IMR-90 (cell line): Measurements from ENCODE around the gene ABCA5. TPM values are rescaled to one million over a fixed set of nuclear protein-coding genes. Genes with fewer than 3 reads are reported as not detected.

Source experiments
- ATAC-seq: fragments of 200-7000 bp; cut with Tn5 transposase; 2 replicates; pipeline ENCODE4 v1.9.1; 2020; ENCODE audit warnings: low read depth, mild to moderate bottlenecking, moderate library complexity
- Bru-seq: library from RNA; stranded (reverse); fragments of 400-500 nt; gene quantifications from one replicate; lab custom pipeline; 2021; lab: Mats Ljungman, UMichigan
- BruChase-seq, 2 experiments: library from RNA; stranded (reverse); fragments of 400-500 nt; gene quantifications; one replicate each; lab custom pipeline; 2021; lab: Mats Ljungman, UMichigan
- BruUV-seq: library from RNA; stranded (reverse); fragments of 400-500 nt; replicated peaks from 2 replicates; lab custom pipeline; 2021; lab: Mats Ljungman, UMichigan
- CTCF ChIA-PET: fragments of 300-600 bp; formaldehyde crosslinking; extraction: SDS; loops from one replicate; lab custom pipeline; 2021; ENCODE audit warnings: antibody characterized with exemption; lab: Yijun Ruan, JAX
- POLR2A ChIA-PET: fragments of 300-600 bp; sonication (Branson Sonifier 250); formaldehyde crosslinking; loops from one replicate; lab custom pipeline; 2022; ENCODE audit warnings: antibody characterized with exemption; ENCODE audit not compliant: unreplicated experiment; lab: Charles Lee
- DNase-seq: peaks from one replicate; pipeline ENCODE4 v3.0.0; 2013
- H2AFZ ChIP-seq: replicated peaks from 2 replicates; pipeline ENCODE3; 2013; ENCODE audit warnings: low read length, mild to moderate bottlenecking; ENCODE audit not compliant: poor library complexity
- H2AK5ac ChIP-seq: 2 replicates; pipeline ENCODE4 v1.6.1; 2013; ENCODE audit warnings: low read depth, low read length, inconsistent platforms
- H2AK9ac ChIP-seq: replicated peaks from 2 replicates; pipeline ENCODE3; 2013; ENCODE audit warnings: mild to moderate bottlenecking, low read depth, low read length, moderate library complexity; ENCODE audit not compliant: poor library complexity
- H2BK120ac ChIP-seq: 2 replicates; pipeline ENCODE4 v1.6.1; 2013; ENCODE audit warnings: low read depth, low read length, inconsistent platforms
- H2BK15ac ChIP-seq: 3 replicates; pipeline ENCODE4 v1.6.1; 2013; ENCODE audit warnings: low read depth, low read length, inconsistent platforms
- H2BK20ac ChIP-seq: 2 replicates; pipeline ENCODE4 v1.6.1; 2013; ENCODE audit warnings: low read depth, mild to moderate bottlenecking, inconsistent platforms, low read length, moderate library complexity
- H2BK5ac ChIP-seq: 2 replicates; pipeline ENCODE4 v1.6.1; 2013; ENCODE audit warnings: mild to moderate bottlenecking, low read depth, low read length, inconsistent platforms; ENCODE audit not compliant: poor library complexity, severe bottlenecking
- H3K14ac ChIP-seq: replicated peaks from 2 replicates; pipeline ENCODE4 v1.6.1; 2013; ENCODE audit warnings: low read depth, low read length, inconsistent platforms
- H3K18ac ChIP-seq: 2 replicates; pipeline ENCODE4 v1.6.1; 2013; ENCODE audit warnings: low read depth, low read length, control low read depth
- H3K23ac ChIP-seq: 2 replicates; pipeline ENCODE4 v1.6.1; 2013; ENCODE audit warnings: low read depth, low read length, inconsistent platforms
- H3K27ac ChIP-seq: 2 replicates; pipeline ENCODE4 v1.5.1; 2013; ENCODE audit warnings: mild to moderate bottlenecking, control low read depth, low read length; ENCODE audit not compliant: insufficient read depth
- H3K27me3 ChIP-seq: 2 replicates; pipeline ENCODE4 v1.6.1; 2013; ENCODE audit warnings: low read length; ENCODE audit not compliant: control insufficient read depth, insufficient read depth
- H3K36me3 ChIP-seq: 2 replicates; pipeline ENCODE4 v1.6.1; 2013; ENCODE audit warnings: low read length, mixed read lengths; ENCODE audit not compliant: control insufficient read depth, insufficient read depth
- H3K4ac ChIP-seq: 2 replicates; pipeline ENCODE4 v1.6.1; 2013; ENCODE audit warnings: low read depth, low read length, inconsistent platforms
- H3K4me1 ChIP-seq: 2 replicates; pipeline ENCODE4 v1.6.1; 2013; ENCODE audit warnings: low read length, mixed read lengths; ENCODE audit not compliant: control insufficient read depth, insufficient read depth
- H3K4me2 ChIP-seq: 2 replicates; pipeline ENCODE4 v1.6.1; 2013; ENCODE audit warnings: low read depth, mild to moderate bottlenecking, control low read depth, low read length, moderate library complexity
- H3K4me3 ChIP-seq: 2 replicates; pipeline ENCODE4 v1.5.1; 2013; ENCODE audit warnings: low read depth, mild to moderate bottlenecking, control low read depth, low read length, moderate library complexity; ENCODE audit not compliant: insufficient read depth
- H3K56ac ChIP-seq: 2 replicates; pipeline ENCODE4 v1.6.1; 2013; ENCODE audit warnings: low read length, inconsistent platforms; ENCODE audit not compliant: insufficient read depth; ENCODE audit errors: extremely low read depth
- H3K79me1 ChIP-seq, 2 experiments: 2 replicates each; pipeline ENCODE4 v1.6.1; 2013; ENCODE audit warnings: low read length in 2 of 2, inconsistent platforms in 1 of 2, low read depth in 1 of 2
- H3K9ac ChIP-seq: 2 replicates; pipeline ENCODE4 v1.6.1; 2013; ENCODE audit warnings: low read depth, low read length, control low read depth
- H3K9me1 ChIP-seq: 2 replicates; pipeline ENCODE4 v1.6.1; 2013; ENCODE audit warnings: low read length, inconsistent platforms; ENCODE audit not compliant: insufficient read depth
- H3K9me3 ChIP-seq: 2 replicates; pipeline ENCODE4 v1.6.1; 2013; ENCODE audit warnings: low read length; ENCODE audit not compliant: control insufficient read depth, insufficient read depth
- H4K20me1 ChIP-seq: 2 replicates; pipeline ENCODE4 v1.6.1; 2013; ENCODE audit warnings: low read length, inconsistent platforms; ENCODE audit not compliant: insufficient read depth
- H4K5ac ChIP-seq: 2 replicates; pipeline ENCODE4 v1.6.1; 2013; ENCODE audit warnings: mild to moderate bottlenecking, low read depth, low read length, control low read depth
- H4K8ac ChIP-seq, 2 experiments: 2 replicates each; pipeline ENCODE4 v1.6.1; 2013; ENCODE audit warnings: low read depth in 2 of 2, low read length in 2 of 2, control low read depth in 1 of 2, inconsistent platforms in 1 of 2
- H4K91ac ChIP-seq: 2 replicates; pipeline ENCODE4 v1.6.1; 2013; ENCODE audit warnings: low read depth, low read length, inconsistent platforms; ENCODE audit not compliant: insufficient read depth
- CHD1 ChIP-seq: IDR thresholded peaks from 2 replicates; pipeline ENCODE4 v1.6.1; 2012; ENCODE audit warnings: low read depth, low read length, improper control_type of control experiment
- FOS ChIP-seq: fragments of 150-350 bp; IDR thresholded peaks from 2 replicates; pipeline ENCODE4 v1.6.1; 2016; ENCODE audit warnings: low read depth, low read length
- MAZ ChIP-seq: IDR thresholded peaks from 2 replicates; pipeline ENCODE4 v1.6.1; 2012; ENCODE audit warnings: low read depth, mild to moderate bottlenecking, low read length, improper control_type of control experiment, moderate library complexity, borderline replicate concordance
- POLR2A ChIP-seq: IDR thresholded peaks from 2 replicates; pipeline ENCODE4 v1.6.1; 2012; ENCODE audit warnings: mild to moderate bottlenecking, low read depth, low read length
- WGBS, 2 experiments: methylation state at CpG; one replicate each; pipeline versions ENCODE4 v1.1.5 to v1.1.7; 2013; ENCODE audit warnings: missing lambda C conversion rate in 2 of 2; ENCODE audit not compliant: insufficient read length in 1 of 2; ENCODE audit errors: extremely low coverage in 2 of 2; 5-methylcytosine and 5-hydroxymethylcytosine counted together
- dilution Hi-C: fragments of 300-500 bp; cut with HindIII; formaldehyde crosslinking; loops from one replicate; pipeline ENCODE4 v1.14.3; 2018; ENCODE audit warnings: low sequenced_read_pairs; ENCODE audit not compliant: unreplicated experiment
- in situ Hi-C: fragments of 300-500 bp; cut with MboI; formaldehyde crosslinking; loops from 3 replicates; pipeline ENCODE4 v1.14.3; 2019; ENCODE audit warnings: low sequenced_read_pairs, inconsistent platforms, mixed read lengths
- intact Hi-C: fragments of 100-400 bp; cut with micrococcal nuclease; formaldehyde crosslinking; loops from 2 replicates; pipeline ENCODE4 v1.10.0; 2022
- long read RNA-seq: library from polyadenylated mRNA; unstranded; transcript quantifications from one replicate; pipeline ENCODE4 v2.0.0, GENCODE V29; 2021; ENCODE audit not compliant: unreplicated experiment
- polyA plus RNA-seq, 3 experiments: library from polyadenylated mRNA; depleted of rRNA; stranded (reverse); fragments of >200 nt; gene quantifications; 2 replicates each; pipeline ENCODE4 v1.2.3, GENCODE V29; 2012; ENCODE audit warnings: low replicate concordance in 1 of 3
- total RNA-seq: library from RNA; depleted of rRNA; stranded (reverse); fragments of >200 nt; gene quantifications from 2 replicates; pipeline ENCODE4 v1.2.3, GENCODE V29; 2012; rRNA removed

The ABCA5 gene
- 2.3 and 3.6 TPM in 2 replicates for total RNA-seq
- 1.0 and 1.3 TPM in 2 replicates for polyA plus RNA-seq (2012; rRNA removed)
- 0.08 and 0.09 TPM in 2 replicates for polyA plus RNA-seq (2012; cell fraction: cytosol; rRNA removed)
- 0.59 and 5.8 TPM in 2 replicates for polyA plus RNA-seq (2012; cell fraction: nucleus; rRNA removed; ENCODE audit: low replicate concordance)
- Bru-seq, nascent RNA, result percentile 43 among the genes with signal in this experiment
- percentile 48 among the genes with signal in this experiment for BruChase-seq, experiment 1, labeled RNA remaining after a 6-hour chase
- percentile 50 among the genes with signal in this experiment for BruChase-seq, experiment 2, labeled RNA remaining after a 2-hour chase
- long read RNA-seq, full-length matches to known transcripts, result 1 of 3 reads
- long read RNA-seq, partial matches to known transcripts, result 1 of 3 reads
- long read RNA-seq, other reads (novel, unspliced or antisense), result 1 of 3 reads

DNA sequence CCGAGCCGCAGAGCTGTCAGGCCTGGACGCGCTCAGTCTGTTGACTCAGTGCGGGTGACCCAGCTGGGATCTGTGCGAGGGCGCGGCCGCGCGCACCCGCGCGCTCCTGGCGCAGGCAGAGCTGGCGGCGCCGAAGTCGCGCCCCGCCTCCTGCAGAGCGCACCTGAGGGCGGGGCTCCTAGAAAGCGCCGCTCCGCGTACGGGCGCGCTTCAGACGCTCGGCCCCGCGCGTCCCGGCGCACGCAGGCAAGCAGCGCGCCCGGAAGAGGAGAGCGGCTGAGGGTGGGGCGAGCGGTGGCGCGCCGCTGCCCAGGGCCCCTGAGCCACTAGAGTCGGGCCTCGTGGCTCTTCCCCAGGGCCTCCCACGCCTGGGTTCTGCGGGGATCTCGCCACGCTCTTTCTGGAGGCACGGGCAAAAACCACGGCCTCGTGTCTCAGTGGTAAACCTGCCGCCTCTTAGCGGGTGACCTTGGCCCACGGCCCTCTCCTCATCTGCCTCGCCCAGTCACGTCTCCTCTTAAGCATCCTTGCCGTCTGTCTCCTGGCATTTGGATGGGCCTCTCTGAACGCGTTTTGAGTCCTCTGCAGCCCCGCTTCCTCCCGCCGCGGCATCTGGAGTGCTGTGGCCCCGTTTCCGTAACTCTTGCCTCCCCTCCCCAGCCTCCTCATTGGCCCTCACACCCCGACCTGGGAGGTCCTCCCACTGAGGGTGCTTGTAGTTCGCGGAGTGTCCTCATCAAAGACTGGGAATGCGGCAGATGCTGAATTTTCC is at the start of gene ABCA5:
Gene ABCA5, minus strand, starts transcription at position 74 of the 772 bp plus-strand sequence. CDS start 12,718 bp downstream, outside the sequence.
- in situ Hi-C loops (loop anchor here (5.0 kb wide), 1 partner anchor 195 kb away; no protein-coding TSS in a partner anchor), dilution Hi-C loops (no loop called here), intact Hi-C loops (loop anchor here (2.0 to 5.0 kb wide), 3 partner anchors 174 to 840 kb away; partner anchors contain the start of gene KCNJ2)
- Histone ChIP-seq H3K79me1 (no peaks in the 10 kb centered on the region), H3K4me1 (no peaks in the 10 kb centered on the region; the same call in 1 of the 2 replicates), H3K4me3 (peak within 1 kb of the TSS; percentile 57), H2AFZ (peak within 1 kb of the TSS; percentile 98), H2BK5ac (no peak within 1 kb of the TSS), H3K4me2 (peak within 1 kb of the TSS; percentile 95), H3K14ac (peak within 1 kb of the TSS; percentile 89), H4K20me1 (no peaks in the 10 kb centered on the region), H3K18ac (no peak within 1 kb of the TSS), H2AK5ac (peak within 1 kb of the TSS; percentile 21; the same call in 1 of the 2 replicates), H3K23ac (peak within 1 kb of the TSS; percentile 83), H3K36me3 (no peaks in the 10 kb centered on the region), H2AK9ac (peak within 1 kb of the TSS; percentile 88), H2BK15ac (no peak within 1 kb of the TSS; the same call in 2 of the 3 replicates), H3K9ac (peak within 1 kb of the TSS; percentile 68), H3K9me3 (no peaks in the 10 kb centered on the region), H3K27ac (no peak within 1 kb of the TSS), H2BK20ac (0 out of 2 replicates have a peak within 1 kb of the TSS, but pooled peaks have one; percentile 45), H3K9me1 (no peaks in the 10 kb centered on the region), H4K8ac (peak within 1 kb of the TSS; percentile 81 to 85), H3K56ac (no peak within 1 kb of the TSS), H3K27me3 (no peaks in the 10 kb centered on the region; the same call in none of the 2 replicates), H4K91ac (peak within 1 kb of the TSS; percentile 85), H3K4ac (peak within 1 kb of the TSS; percentile 91), H4K5ac (peak within 1 kb of the TSS; percentile 17; the same call in 1 of the 2 replicates), H2BK120ac (peak within 1 kb of the TSS; percentile 56)
- ChIA-PET POLR2A (no interaction called here), CTCF (interaction anchor here (1.4 to 1.5 kb wide), 2 partner anchors 8 to 199 kb away, joined by 3 read pairs; no protein-coding TSS in a partner anchor)
- WGBS, 2 experiments, result 1% methylated on average over 39 of the region's 74 CpGs; no CpG with 5 or more reads in 1 of the 2 experiments
- BruUV-seq, result no TSS peak
- ATAC-seq (peak; percentile 94), DNase-seq (peak; percentile 79)
- TF ChIP-seq CHD1, result no peak
- peak; percentile 19; the same call in 1 of the 2 replicates for TF ChIP-seq MAZ
- TF ChIP-seq FOS, result no peak
- no peak for TF ChIP-seq POLR2A
